ENCODE data around the gene CDC123. TPM values are rescaled to one million over a fixed set of nuclear protein-coding genes. Genes with fewer than 3 reads are reported as not detected.
"Not testable (repeated sequence)": the region's sequence is repeated elsewhere in the genome, so short reads cannot be mapped to it uniquely, and the experiment has no call there.

Gene CDC123
- total and polyA plus RNA-seq, 2 experiments from 2014 or later, result 53.0 to 147 TPM

DNA sequence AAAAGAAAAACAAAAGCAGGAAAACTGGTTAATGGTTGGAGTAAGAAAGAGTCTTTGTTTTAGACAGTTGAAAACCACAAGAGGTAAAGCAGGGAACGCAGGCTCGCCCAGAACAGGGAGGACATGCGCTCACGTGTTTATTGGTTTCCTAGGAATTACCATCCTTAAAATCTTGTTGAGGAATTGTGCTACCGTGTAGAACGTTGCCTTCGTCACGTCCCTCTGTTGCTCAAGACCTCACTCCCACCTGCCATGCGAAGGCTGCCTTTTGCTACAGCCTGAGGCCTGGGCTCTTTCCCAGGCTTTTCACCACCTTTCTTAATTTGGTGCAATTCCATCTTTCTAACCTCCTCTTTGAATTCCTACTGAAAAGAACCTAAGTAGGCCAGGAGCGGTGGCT is 91.8 kb downstream of the CDC123 start:
- Histone ChIP-seq H3K4me3 (no peak overlapping the region), H3K9me3 (ENCODE audit: low read depth) (no peaks in the 10 kb centered on the region), H3K27ac (no peak overlapping the region), H3K4me1 (ENCODE audit: low read depth) (no peaks in the 10 kb centered on the region), H3K36me3 (no peaks in the 10 kb centered on the region), H3K27me3 (no peaks in the 10 kb centered on the region)
- no peak for DNase-seq (ENCODE audit: low read depth in 1 of 2, low spot score in 1 of 2)
- TF ChIP-seq, protein P1, sequence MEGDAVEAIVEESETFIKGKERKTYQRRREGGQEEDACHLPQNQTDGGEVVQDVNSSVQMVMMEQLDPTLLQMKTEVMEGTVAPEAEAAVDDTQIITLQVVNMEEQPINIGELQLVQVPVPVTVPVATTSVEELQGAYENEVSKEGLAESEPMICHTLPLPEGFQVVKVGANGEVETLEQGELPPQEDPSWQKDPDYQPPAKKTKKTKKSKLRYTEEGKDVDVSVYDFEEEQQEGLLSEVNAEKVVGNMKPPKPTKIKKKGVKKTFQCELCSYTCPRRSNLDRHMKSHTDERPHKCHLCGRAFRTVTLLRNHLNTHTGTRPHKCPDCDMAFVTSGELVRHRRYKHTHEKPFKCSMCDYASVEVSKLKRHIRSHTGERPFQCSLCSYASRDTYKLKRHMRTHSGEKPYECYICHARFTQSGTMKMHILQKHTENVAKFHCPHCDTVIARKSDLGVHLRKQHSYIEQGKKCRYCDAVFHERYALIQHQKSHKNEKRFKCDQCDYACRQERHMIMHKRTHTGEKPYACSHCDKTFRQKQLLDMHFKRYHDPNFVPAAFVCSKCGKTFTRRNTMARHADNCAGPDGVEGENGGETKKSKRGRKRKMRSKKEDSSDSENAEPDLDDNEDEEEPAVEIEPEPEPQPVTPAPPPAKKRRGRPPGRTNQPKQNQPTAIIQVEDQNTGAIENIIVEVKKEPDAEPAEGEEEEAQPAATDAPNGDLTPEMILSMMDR (IDR thresholded peaks at IDR 0.05; ENCODE audit: low read depth, low read length), result no peak

DNA sequence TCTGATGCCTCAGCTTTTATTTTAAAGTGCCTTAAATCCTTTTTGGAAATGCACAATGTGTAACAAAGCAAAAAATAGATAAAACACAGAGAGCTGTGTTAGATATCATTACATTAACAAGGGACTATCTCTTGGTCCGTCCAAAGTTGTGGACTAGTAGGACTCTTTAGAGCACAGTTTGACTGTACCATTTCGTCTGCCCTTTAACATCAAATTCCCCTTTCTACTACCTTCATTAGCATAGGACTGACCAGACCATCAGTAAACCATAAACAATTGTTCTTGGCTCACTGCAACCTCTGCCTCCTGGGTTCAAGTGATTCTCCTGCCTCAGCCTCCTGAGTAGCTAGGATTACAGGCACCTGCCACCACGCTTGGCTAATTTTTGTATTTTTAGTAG is 101.8 kb downstream of the CDC123 start:
- DNase-seq (ENCODE audit: low read depth in 1 of 2, low spot score in 1 of 2); H3K27ac ChIP-seq: not testable (repeated sequence)

DNA sequence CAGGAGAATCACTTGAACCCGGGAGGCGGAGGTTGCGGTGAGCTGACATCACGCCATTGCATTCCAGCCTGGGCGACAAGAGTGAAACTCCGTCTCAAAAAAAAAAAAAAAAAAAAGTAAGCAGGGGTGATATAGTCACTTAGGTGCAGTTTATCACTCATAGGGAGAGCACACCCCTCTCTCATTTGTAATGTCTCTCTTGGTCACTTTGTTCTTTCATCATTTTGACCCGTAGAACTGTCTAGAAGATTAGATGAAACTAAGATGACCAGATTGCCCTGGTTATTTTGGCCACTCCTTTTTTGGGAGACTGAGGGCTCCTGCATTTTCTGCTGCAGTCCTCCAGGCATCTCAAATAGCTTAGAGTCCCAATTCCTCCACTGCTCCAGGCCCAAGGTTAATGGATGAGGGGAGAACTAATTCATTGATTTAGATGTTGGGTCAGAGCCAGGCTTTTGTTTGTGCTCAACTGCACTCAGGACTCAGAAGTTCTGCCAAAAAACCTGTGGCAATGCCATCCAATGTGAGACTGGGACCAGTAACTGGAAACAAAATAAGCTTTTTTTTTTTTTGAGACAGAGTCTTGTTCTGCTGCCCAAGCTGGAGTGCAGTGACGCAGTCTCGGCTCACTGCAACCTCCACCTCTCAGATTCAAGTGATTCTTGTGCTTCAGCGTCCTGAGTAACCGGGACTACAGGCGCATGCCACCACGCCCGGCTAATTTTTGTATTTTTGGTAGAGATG is 103.4 kb downstream of the CDC123 start:
- no peak overlapping the region for H3K27ac ChIP-seq
- H3K27me3 ChIP-seq, result no peaks in the 10 kb centered on the region
- H3K9me3 ChIP-seq (ENCODE audit: low read depth), result no peaks in the 10 kb centered on the region
- H3K36me3 ChIP-seq, result no peaks in the 10 kb centered on the region
- DNase-seq (ENCODE audit: low read depth in 1 of 2, low spot score in 1 of 2), result no peak
- TF ChIP-seq, protein P1 (IDR thresholded peaks at IDR 0.05; ENCODE audit: low read depth, low read length), result no peak
- no peaks in the 10 kb centered on the region for H3K4me1 ChIP-seq (ENCODE audit: low read depth)
- no peak overlapping the region for H3K4me3 ChIP-seq

More for the DNA sequence above, 101.8 kb downstream of the CDC123 start:
- H3K4me1 ChIP-seq (ENCODE audit: low read depth); H3K9me3 ChIP-seq (ENCODE audit: low read depth); H3K4me3 ChIP-seq; H3K27me3 ChIP-seq; H3K36me3 ChIP-seq: not testable (repeated sequence)

Other genes with a start within 250 kb of the CDC123 start
- gene UPF2, start 153.4 kb upstream of the CDC123 start, total RNA-seq, result 7.4 and 12.8 TPM in 2 replicates
- gene UPF2, start 153.4 kb upstream of the CDC123 start, polyA plus RNA-seq, result 13.2 and 15.3 TPM in 2 replicates
- 34.5 and 51.6 TPM in 2 replicates for gene DHTKD1, start 127.2 kb upstream of the CDC123 start, total RNA-seq
- 36.5 and 51.2 TPM in 2 replicates for gene DHTKD1, start 127.2 kb upstream of the CDC123 start, polyA plus RNA-seq
- gene SEC61A2, start 66.5 kb upstream of the CDC123 start, total RNA-seq, result 25.3 and 28.1 TPM in 2 replicates
- gene SEC61A2, start 66.5 kb upstream of the CDC123 start, polyA plus RNA-seq, result 48.4 and 57.3 TPM in 2 replicates
- 49.3 and 59.2 TPM in 2 replicates for gene NUDT5, start 297 bp upstream of the CDC123 start, total RNA-seq
- gene NUDT5, start 297 bp upstream of the CDC123 start, polyA plus RNA-seq, result 108 and 122 TPM in 2 replicates
- 1.9 and 2.0 TPM in 2 replicates for gene CAMK1D, start 153.4 kb downstream of the CDC123 start, total RNA-seq
- gene CAMK1D, start 153.4 kb downstream of the CDC123 start, polyA plus RNA-seq, result 3.8 and 4.3 TPM in 2 replicates

All from cardiac muscle cell (in vitro differentiated cells and primary cell).